K562 (cell line): ENCODE results near the gene MLLT1. TPM values are rescaled to one million over a fixed set of nuclear protein-coding genes. Genes with fewer than 3 reads are reported as not detected.

Experiments
- ATAC-seq: fragments of 200-7000 bp; cut with Tn5 transposase; 3 replicates; pipeline ENCODE4 v1.9.1; 2020; ENCODE audit warnings: moderate library complexity
- BruUV-seq: library from RNA; stranded (reverse); fragments of 400-500 nt; replicated peaks from 2 replicates; lab custom pipeline; 2021; lab: Mats Ljungman, UMichigan
- CTCF ChIA-PET: fragments of 300-600 bp; formaldehyde crosslinking; extraction: SDS; loops from one replicate; lab custom pipeline; 2021; ENCODE audit warnings: low intra/inter-chr PET ratio; lab: Yijun Ruan, JAX
- POLR2A ChIA-PET: fragments of 300-600, 350-650 bp; sonication (Branson Sonifier 250); formaldehyde crosslinking; extraction: SDS; loops from one replicate; lab custom pipeline; 2021; ENCODE audit warnings: antibody characterized with exemption, inconsistent platforms; lab: Yijun Ruan, JAX
- DNase-seq, 4 experiments: peaks; one replicate each; pipeline versions ENCODE4 v3.0.0 to v3.0.0-alpha.2; 2011 to 2018; ENCODE audit warnings: low spot score in 3 of 4, mixed read lengths in 3 of 4; ENCODE audit errors: extremely low read depth in 1 of 4
- FAIRE-seq: peaks from 2 replicates; lab custom pipeline; 2011; peaks lifted over from hg19 to GRCh38; lab: Jason Lieb, UNC
- H2AFZ ChIP-seq: 2 replicates; pipeline ENCODE4 v1.6.0; 2011; ENCODE audit warnings: low read depth, low read length, control low read depth, inconsistent platforms
- H3K27ac ChIP-seq: fragments of 200-600 bp; 3 replicates; pipeline ENCODE4 v1.8.0; 2011; ENCODE audit warnings: low read depth, mild to moderate bottlenecking, control low read depth, inconsistent platforms, low read length, moderate library complexity, mixed read lengths; ENCODE audit errors: extremely low read depth
- H3K27me3 ChIP-seq, 2 experiments: fragments of 300-600 bp in 1 of 2; 2 replicates in 1 of 2; 3 replicates in 1 of 2; pipeline versions ENCODE4 v1.6.0 to v1.8.0; 2011; ENCODE audit warnings: inconsistent platforms in 2 of 2, low read length in 2 of 2, mild to moderate bottlenecking in 1 of 2, mixed read lengths in 1 of 2, moderate library complexity in 1 of 2; ENCODE audit not compliant: control insufficient read depth in 2 of 2, insufficient read depth in 2 of 2
- H3K36me3 ChIP-seq: fragments of 300-600 bp; 3 replicates; pipeline ENCODE4 v1.8.0; 2011; ENCODE audit warnings: mild to moderate bottlenecking, low read length, inconsistent platforms; ENCODE audit not compliant: control insufficient read depth, insufficient read depth
- H3K4me1 ChIP-seq, 2 experiments: fragments of 200-600 bp in 1 of 2; replicated peaks in 1 of 2; 2 replicates in 1 of 2; 3 replicates in 1 of 2; pipeline versions ENCODE4 v1.5.1 to v1.8.0; 2011; ENCODE audit warnings: inconsistent platforms in 2 of 2, low read length in 2 of 2, mild to moderate bottlenecking in 1 of 2, mixed read lengths in 1 of 2, moderate library complexity in 1 of 2; ENCODE audit not compliant: control insufficient read depth in 2 of 2, insufficient read depth in 2 of 2
- H3K4me2 ChIP-seq: 2 replicates; pipeline ENCODE4 v1.6.1; 2011; ENCODE audit warnings: low read length, control low read depth, inconsistent platforms, mixed read lengths; ENCODE audit not compliant: insufficient read depth
- H3K4me3 ChIP-seq: fragments of 200-600 bp; sonication (generic), shearing (Covaris generic); 2 replicates; pipeline ENCODE4 v1.5.1; 2016; ENCODE audit warnings: control low read depth, inconsistent platforms
- H3K79me2 ChIP-seq: fragments of 200-600 bp; 3 replicates; pipeline ENCODE4 v1.8.0; 2011; ENCODE audit warnings: low read length, inconsistent platforms; ENCODE audit not compliant: control insufficient read depth, insufficient read depth
- H3K9ac ChIP-seq, 2 experiments: 2 replicates each; pipeline versions ENCODE4 v1.6.0 to v1.6.1; 2011; ENCODE audit warnings: low read depth in 2 of 2, low read length in 2 of 2, control low read depth in 1 of 2, inconsistent platforms in 1 of 2, mild to moderate bottlenecking in 1 of 2, mixed read lengths in 1 of 2; ENCODE audit not compliant: insufficient read depth in 1 of 2
- H3K9me1 ChIP-seq: one replicate; pipeline ENCODE4 v1.6.0; 2011; ENCODE audit warnings: inconsistent platforms, mild to moderate bottlenecking, low read length, moderate library complexity; ENCODE audit not compliant: control insufficient read depth, insufficient read depth
- H3K9me3 ChIP-seq: replicated peaks from 2 replicates; pipeline ENCODE4 v1.5.1; 2011; ENCODE audit warnings: low read depth, low read length, inconsistent platforms; ENCODE audit not compliant: control insufficient read depth, insufficient read depth
- H4K20me1 ChIP-seq: replicated peaks from 2 replicates; pipeline ENCODE4 v1.6.1; 2011; ENCODE audit warnings: low read length, inconsistent platforms, mixed read lengths; ENCODE audit not compliant: control insufficient read depth, insufficient read depth
- NFIC ChIP-seq: fragments of 450-650 bp; IDR thresholded peaks from 2 replicates; pipeline ENCODE4 v1.6.1; 2017; ENCODE audit warnings: mild to moderate bottlenecking, inconsistent platforms
- RBM15 ChIP-seq: fragments of 200-400 bp; formaldehyde crosslinking; IDR thresholded peaks from 2 replicates; pipeline ENCODE4 v1.6.1; 2018; ENCODE audit warnings: mild to moderate bottlenecking, low read length, moderate library complexity; ENCODE audit not compliant: insufficient read depth
- RBM22 ChIP-seq: fragments of 200-400 bp; formaldehyde crosslinking; IDR thresholded peaks from 2 replicates; pipeline ENCODE4 v1.6.1; 2018; ENCODE audit warnings: low read length, low read depth; ENCODE audit not compliant: poor library complexity, severe bottlenecking
- WGBS: fragments of 100-300 bp; shearing (Covaris generic); methylation state at CpG from one replicate; pipeline ENCODE4 v1.1.6; 2016; ENCODE audit warnings: low coverage, mixed read lengths; ENCODE audit not compliant: insufficient coverage; ENCODE audit errors: missing lambda C conversion rate; 5-methylcytosine and 5-hydroxymethylcytosine counted together
- in situ Hi-C: fragments of 300-500 bp; cut with MboI; formaldehyde crosslinking; loops from 4 replicates; pipeline ENCODE4 v1.15.0; 2018; ENCODE audit warnings: inconsistent platforms, mixed read lengths
- intact Hi-C: fragments of 100-400 bp; cut with micrococcal nuclease; formaldehyde crosslinking; loops from 2 replicates; pipeline ENCODE4 v1.14.2; 2022
- polyA plus RNA-seq, 8 experiments: library from polyadenylated mRNA; depleted of rRNA in 4 of 8; stranded (reverse) in 5 of 8; unstranded in 3 of 8; fragments of >200 nt; fragmentation: Nextera tagmentation in 2 of 8; fragmentation: Illumina TruSeq in 1 of 8; extraction: Ambion mirVana in 2 of 8; extraction: Trizol in 1 of 8; gene quantifications; 2 replicates each; pipeline versions ENCODE4 v1.2.1 to v1.2.3, GENCODE V29; 2011 to 2014; ENCODE audit warnings: inconsistent platforms in 1 of 8, missing spikeins in 1 of 8
- total RNA-seq, 7 experiments: library from RNA; depleted of rRNA in 6 of 7; stranded (reverse); fragments of >200 nt in 6 of 7; fragmentation: Illumina TruSeq in 2 of 7; extraction: Trizol in 2 of 7; gene quantifications; 2 replicates each; pipeline versions ENCODE4 v1.2.1 to v1.2.3, GENCODE V29; 2011 to 2021; ENCODE audit warnings: low replicate concordance in 1 of 7
- TF ChIP-seq, protein P1 (sequence below): fragments of 450-650 bp; IDR thresholded peaks from 2 replicates; pipeline ENCODE4 v1.6.1; 2016; ENCODE audit warnings: antibody characterized with exemption
- TF ChIP-seq, protein P2 (sequence below): fragments of 450-650 bp; IDR thresholded peaks from 2 replicates; pipeline ENCODE4 v1.6.1; 2017; ENCODE audit warnings: antibody characterized with exemption, mild to moderate bottlenecking

The MLLT1 gene
- total and polyA plus RNA-seq, 9 of the 15 experiments (the other 6 are each of a cell fraction or from before 2014, with no cell fraction given): 0.23 to 63.5 (median 15.4) TPM

DNA sequence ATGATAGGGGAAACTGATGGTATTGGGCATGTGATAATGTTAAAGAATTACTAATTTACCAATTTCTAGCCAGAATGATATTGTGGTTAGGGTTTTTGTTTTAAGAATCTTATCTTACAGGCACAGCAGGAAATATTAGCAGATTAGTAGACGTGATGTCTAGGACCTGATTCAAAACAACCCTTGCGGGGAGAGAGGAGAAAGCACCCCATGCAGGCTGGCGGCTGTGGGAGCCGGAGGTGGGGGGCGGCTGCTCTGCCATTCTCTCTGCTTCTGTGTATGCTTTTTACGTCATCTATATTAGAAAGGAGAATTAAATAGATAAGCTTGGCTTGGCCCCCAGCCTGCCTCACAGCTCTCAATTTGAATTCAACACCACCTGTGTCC lies 41.5 kb downstream of the MLLT1 start (continued):
- TF ChIP-seq, protein P1, sequence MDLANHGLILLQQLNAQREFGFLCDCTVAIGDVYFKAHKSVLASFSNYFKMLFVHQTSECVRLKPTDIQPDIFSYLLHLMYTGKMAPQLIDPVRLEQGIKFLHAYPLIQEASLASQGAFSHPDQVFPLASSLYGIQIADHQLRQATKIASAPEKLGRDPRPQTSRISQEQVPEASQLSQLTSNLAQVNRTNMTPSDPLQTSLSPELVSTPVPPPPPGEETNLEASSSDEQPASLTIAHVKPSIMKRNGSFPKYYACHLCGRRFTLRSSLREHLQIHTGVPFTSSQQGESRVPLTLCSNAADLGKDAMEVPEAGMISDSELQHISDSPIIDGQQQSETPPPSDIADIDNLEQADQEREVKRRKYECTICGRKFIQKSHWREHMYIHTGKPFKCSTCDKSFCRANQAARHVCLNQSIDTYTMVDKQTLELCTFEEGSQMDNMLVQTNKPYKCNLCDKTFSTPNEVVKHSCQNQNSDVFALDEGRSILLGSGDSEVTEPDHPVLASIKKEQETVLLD: no peak

DNA sequence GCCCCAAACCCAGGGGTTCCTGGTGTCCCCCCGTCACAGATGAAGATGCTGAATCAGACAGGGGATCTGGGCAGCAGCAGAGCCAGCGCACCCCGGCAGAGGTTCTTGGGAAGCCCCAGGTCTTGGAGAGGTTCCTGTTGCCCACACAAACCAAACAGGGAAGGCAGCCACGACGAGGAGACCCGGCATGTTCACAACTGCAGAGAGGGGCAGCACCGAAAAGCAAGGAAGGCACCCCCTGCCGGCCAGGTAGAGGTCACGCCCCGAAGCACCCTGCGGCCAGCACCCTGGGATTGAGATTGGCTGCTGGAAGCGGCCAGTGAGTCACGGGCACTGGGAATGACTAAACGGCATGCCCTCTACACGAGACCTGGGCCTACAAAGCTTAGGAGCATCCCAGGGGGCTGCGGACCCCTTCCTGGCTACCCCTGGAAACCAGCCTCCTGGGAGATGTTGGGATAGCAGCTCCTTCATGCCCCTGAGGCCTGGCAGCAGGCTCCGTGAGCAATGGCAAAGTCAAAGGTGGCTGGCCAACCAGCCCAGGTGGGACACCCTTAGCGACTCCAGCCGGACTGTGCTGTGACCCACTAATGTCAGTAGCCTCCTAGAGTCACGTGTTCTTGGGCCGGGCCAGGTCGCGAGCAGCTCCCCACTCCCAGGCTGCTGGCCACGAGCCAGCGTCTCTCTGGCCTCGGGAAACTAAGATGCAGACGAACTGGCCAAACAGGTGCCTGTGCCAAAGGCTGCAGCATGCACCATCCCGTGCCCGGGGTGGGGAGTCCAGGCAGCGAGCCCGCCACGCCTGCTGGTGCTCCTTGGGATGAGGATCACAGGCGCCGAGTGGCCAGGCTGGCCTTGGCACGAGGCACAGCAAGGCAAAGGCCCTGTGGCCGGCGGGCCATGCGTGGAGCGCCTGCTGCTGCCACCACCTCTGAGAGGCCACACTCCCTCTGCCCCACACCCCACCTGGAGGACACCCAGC lies 43.2 kb downstream of the MLLT1 start:
- ATAC-seq: no peak
- H2AFZ ChIP-seq: no peak overlapping the region
- WGBS: 91% methylated on average over 29 of the region's 39 CpGs

More for the DNA sequence above, 43.2 kb downstream of the MLLT1 start:
- CTCF ChIA-PET: no interaction called here
- H4K20me1 ChIP-seq: peaks cover 46% of the 10 kb centered on the region
- no peak for DNase-seq
- no peak overlapping the region for H3K4me2 ChIP-seq
- FAIRE-seq: no peak
- H3K27me3 ChIP-seq: no peaks in the 10 kb centered on the region
- H3K4me3 ChIP-seq: no peak overlapping the region
- peaks cover 9% of the 10 kb centered on the region; the same call in 2 of the 3 replicates for H3K36me3 ChIP-seq
- POLR2A ChIA-PET: interaction anchor here (0.6 kb wide), 1 partner anchor 158 kb away, joined by 3 read pairs; no protein-coding TSS in a partner anchor
- intact Hi-C loops: no loop called here
- no peaks in the 10 kb centered on the region for H3K9me3 ChIP-seq
- no TSS peak for BruUV-seq
- H3K4me1 ChIP-seq: peaks cover 27 to 70% of the 10 kb centered on the region in 2 experiments
- in situ Hi-C loops: no loop called here
- H3K27ac ChIP-seq: no peak overlapping the region
- H3K9ac ChIP-seq: peak overlapping the region in 1 of 2 experiments; percentile 69; a peak in 1 of 4 replicates
- peaks cover 27% of the 10 kb centered on the region for H3K9me1 ChIP-seq
- H3K79me2 ChIP-seq: peaks cover 95% of the 10 kb centered on the region
- TF ChIP-seq RBM22 (peak; percentile 51), NFIC (0 out of 2 replicates have a peak, but pooled peaks have one; percentile 14), RBM15 (no peak)
- TF ChIP-seq, protein P2, sequence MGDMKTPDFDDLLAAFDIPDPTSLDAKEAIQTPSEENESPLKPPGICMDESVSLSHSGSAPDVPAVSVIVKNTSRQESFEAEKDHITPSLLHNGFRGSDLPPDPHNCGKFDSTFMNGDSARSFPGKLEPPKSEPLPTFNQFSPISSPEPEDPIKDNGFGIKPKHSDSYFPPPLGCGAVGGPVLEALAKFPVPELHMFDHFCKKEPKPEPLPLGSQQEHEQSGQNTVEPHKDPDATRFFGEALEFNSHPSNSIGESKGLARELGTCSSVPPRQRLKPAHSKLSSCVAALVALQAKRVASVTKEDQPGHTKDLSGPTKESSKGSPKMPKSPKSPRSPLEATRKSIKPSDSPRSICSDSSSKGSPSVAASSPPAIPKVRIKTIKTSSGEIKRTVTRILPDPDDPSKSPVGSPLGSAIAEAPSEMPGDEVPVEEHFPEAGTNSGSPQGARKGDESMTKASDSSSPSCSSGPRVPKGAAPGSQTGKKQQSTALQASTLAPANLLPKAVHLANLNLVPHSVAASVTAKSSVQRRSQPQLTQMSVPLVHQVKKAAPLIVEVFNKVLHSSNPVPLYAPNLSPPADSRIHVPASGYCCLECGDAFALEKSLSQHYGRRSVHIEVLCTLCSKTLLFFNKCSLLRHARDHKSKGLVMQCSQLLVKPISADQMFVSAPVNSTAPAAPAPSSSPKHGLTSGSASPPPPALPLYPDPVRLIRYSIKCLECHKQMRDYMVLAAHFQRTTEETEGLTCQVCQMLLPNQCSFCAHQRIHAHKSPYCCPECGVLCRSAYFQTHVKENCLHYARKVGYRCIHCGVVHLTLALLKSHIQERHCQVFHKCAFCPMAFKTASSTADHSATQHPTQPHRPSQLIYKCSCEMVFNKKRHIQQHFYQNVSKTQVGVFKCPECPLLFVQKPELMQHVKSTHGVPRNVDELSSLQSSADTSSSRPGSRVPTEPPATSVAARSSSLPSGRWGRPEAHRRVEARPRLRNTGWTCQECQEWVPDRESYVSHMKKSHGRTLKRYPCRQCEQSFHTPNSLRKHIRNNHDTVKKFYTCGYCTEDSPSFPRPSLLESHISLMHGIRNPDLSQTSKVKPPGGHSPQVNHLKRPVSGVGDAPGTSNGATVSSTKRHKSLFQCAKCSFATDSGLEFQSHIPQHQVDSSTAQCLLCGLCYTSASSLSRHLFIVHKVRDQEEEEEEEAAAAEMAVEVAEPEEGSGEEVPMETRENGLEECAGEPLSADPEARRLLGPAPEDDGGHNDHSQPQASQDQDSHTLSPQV: no peak
